ENCODE data around the gene ITGA11.

ITGA11 gene

GRCh38 chr15:68413363-68414205, 18.4 kb downstream of the ITGA11 start:
- no peak for DNase-seq (ENCODE audit: low read depth)
- no peak overlapping the region for H3K4me3 ChIP-seq (ENCODE audit: low read depth, low read length)
- no peak for TF ChIP-seq CTCF (IDR thresholded peaks at IDR 0.05; ENCODE audit: low read depth, low read length, missing control alignments)

GRCh38 chr15:68412218-68412617, 19.7 kb downstream of the ITGA11 start:
- no peak for DNase-seq (ENCODE audit: low read depth)
- no peak overlapping the region for H3K4me3 ChIP-seq (ENCODE audit: low read depth, low read length)
- TF ChIP-seq CTCF (IDR thresholded peaks at IDR 0.05; ENCODE audit: low read depth, low read length, missing control alignments) = no peak

GRCh38 chr15:68411735-68412134, 20.2 kb downstream of the ITGA11 start:
- DNase-seq (ENCODE audit: low read depth) = no peak
- no peak for TF ChIP-seq CTCF (IDR thresholded peaks at IDR 0.05; ENCODE audit: low read depth, low read length, missing control alignments)

GRCh38 chr15:68411343-68411675, 20.7 kb downstream of the ITGA11 start:
- DNase-seq (ENCODE audit: low read depth) = no peak
- no peak overlapping the region for H3K4me3 ChIP-seq (ENCODE audit: low read depth, low read length)
- TF ChIP-seq CTCF (IDR thresholded peaks at IDR 0.05; ENCODE audit: low read depth, low read length, missing control alignments) = no peak

More at GRCh38 chr15:68411735-68412134, 20.2 kb downstream of the ITGA11 start:
- H3K4me3 ChIP-seq (ENCODE audit: low read depth, low read length) = no peak overlapping the region

- no peak for DNase-seq (ENCODE audit: low read depth)
- no peak overlapping the region for H3K4me3 ChIP-seq (ENCODE audit: low read depth, low read length)
- TF ChIP-seq CTCF (IDR thresholded peaks at IDR 0.05; ENCODE audit: low read depth, low read length, missing control alignments) = no peak
Observed at GRCh38 chr15:68410466-68411342, 21.3 kb downstream of the ITGA11 start.

- H3K4me3 ChIP-seq (ENCODE audit: low read depth, low read length) = no peak overlapping the region
- DNase-seq (ENCODE audit: low read depth) = no peak
- TF ChIP-seq CTCF (IDR thresholded peaks at IDR 0.05; ENCODE audit: low read depth, low read length, missing control alignments) = no peak
Observed at GRCh38 chr15:68409736-68410370, 22.1 kb downstream of the ITGA11 start.

All from GM12864 (cell line).